Stimulated activated CD4-positive, alpha-beta T cell treated with anti-CD3 and anti-CD28 coated beads, Interleukin-12 subunit alpha, Interleukin-12 subunit beta, amount 100 ng/mL, for 24 hours (primary cell): ENCODE data around the gene CAMK2N2.
A peak's percentile ranks its signal among the peaks of the same experiment; 100 is the strongest.
"Not testable (repeated sequence)": the region's sequence is repeated elsewhere in the genome, so short reads cannot be mapped to it uniquely, and the experiment has no call there.

Source experiments
- DNase-seq, 2 experiments: peaks; one replicate each; pipeline ENCODE4 v3.0.0-alpha.2; 2020; ENCODE audit warnings: low read depth in 2 of 2

CAMK2N2 gene

DNA sequence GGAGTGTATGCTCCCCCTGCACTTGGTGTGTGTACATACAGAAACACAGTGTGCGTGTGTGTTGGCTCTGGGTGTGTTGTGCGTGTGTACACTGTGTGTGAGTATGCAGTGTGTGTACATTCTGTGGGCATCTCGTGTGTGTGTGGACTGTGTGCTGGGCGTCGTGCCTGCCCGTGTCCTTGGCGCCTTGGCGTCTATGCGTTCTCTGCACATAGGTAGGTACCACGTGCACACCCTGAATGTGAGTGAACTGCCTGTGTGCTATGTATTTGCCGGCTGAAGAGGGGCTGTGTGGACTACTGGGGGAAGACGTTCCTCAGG lies 14.0 kb upstream of the CAMK2N2 start:
- DNase-seq, result no peak

DNA sequence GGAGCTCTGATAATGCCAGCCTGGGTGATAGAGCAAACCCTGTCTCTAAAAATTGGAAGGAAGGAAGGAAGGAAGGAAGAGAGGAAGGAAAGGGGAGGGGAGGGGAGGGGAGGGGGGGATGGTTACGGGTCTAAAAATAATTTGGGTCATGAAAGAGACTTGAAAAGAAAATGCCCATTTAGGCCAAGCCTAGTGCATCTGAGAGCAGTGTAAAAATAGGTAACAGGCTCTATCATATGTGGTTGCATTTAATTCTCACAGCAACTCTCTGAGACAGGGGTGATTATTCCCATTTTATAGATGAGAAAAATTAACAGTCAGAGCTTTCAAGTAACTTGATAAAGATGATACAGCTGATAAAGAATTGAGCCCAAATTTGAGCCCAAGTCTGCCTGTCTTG lies 10.9 kb upstream of the CAMK2N2 start:
- DNase-seq, result no peak

DNA sequence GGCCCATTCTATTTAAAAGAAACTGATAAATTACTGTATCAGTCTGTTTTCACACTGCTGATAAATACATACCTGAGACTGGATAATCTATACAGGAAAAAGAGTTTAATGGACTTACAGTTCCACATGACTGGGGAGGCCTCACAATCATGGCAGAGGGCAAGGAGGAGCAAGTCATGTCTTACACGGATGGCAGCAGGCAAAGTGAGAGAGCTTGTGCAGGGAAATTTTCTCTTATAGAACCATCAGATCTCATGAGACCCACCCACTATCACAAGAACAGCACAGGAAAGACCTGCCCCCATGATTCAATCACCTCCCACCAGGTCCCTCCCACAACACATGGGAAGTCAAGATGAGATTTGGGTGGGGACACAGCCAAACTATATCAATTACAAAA lies 5.9 kb upstream of the CAMK2N2 start:
- not testable (repeated sequence) for DNase-seq

DNA sequence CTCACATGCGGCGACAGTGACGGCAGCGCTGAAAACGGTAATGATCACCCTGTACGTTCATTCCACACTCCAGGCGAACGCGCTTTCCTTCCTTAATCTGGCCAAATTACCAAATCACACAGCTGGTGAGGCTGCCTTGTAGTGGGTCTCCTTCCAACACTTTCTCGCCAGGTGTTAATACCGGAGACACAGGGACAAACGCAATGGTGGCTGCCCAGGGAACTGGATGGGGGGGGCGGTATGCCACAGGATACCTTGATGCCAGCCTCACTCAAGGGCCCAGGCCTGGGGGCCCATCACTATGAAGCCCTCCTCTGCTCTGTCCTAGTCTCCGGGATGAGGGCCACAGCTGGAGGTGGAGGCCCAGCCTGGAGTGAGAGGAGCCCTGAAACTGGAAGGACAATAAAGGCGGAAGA lies 1.4 kb upstream of the CAMK2N2 start:
- no peak for DNase-seq

DNA sequence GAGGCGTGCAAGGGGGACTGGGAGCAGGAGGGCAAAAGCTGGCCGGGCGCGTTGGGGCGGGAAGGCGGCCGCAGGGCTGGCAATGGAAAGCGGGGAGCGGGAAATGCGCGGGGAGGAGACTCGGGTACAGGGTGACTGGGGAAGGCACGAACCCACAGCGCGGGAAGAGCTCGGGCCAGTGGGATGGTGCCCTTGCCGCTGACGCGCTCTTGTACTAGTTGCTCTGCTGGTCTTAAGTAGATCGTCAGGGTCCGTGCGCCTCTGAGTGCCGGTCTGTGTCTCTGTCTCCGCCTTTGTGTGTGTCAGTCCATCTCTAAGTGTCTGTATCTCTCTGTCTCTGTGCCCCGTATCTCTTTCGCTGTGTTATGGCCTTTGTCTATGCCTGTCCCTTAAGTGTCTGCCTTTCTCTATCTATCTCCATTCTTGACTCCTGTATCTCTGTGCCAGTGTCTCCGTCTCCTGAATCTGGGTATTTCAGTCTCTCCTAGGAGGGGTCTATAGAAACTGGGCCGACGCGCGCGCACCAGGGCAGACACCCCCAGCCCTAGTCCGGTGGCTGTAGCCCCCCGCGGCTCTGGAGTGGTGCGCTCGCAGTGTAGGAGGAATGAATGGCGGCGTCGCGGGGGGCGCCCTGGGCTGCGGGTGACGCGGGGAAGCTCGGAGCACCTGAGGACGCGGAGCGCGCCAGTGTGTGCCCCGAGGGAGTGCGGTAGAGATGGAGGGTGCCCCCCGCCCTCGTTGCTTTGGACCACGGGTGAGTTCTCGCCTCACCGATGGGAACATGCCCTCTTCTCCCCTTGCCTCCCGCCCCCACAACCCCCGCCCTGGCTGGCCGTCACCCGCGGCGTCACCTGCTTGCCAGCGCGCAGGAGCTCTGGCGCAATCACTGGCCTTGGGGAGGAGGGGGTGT lies 756 bp upstream of the CAMK2N2 start:
- DNase-seq, result no peak

DNA sequence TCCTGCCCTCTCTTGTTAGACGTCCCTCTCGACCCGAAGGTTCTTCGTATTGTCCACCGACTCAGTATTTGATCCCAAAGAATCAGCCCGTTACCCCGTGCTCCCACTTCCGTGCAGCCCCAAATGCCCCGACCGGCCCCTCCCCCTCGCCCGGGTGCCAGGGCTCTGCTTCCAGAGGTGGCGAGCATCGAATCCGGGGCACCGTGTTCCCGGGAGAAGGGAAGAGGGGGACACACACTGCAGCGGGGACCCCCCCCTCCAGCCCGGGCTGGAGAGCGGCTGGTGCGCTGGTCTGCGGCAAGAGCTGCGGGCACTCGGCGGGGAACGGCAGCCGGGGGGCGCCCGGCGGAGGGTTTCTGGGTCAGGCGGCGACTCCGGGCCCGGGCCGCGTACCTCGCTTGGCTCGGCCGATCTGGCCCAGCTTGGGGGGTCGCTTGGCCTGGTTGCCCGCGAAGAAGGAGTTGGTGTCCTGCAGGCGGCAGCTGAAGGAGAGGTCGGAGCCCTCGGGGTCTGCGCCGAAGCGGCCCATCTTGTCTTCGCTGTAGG lies 556 bp downstream of the CAMK2N2 start:
- DNase-seq, result no peak

DNA sequence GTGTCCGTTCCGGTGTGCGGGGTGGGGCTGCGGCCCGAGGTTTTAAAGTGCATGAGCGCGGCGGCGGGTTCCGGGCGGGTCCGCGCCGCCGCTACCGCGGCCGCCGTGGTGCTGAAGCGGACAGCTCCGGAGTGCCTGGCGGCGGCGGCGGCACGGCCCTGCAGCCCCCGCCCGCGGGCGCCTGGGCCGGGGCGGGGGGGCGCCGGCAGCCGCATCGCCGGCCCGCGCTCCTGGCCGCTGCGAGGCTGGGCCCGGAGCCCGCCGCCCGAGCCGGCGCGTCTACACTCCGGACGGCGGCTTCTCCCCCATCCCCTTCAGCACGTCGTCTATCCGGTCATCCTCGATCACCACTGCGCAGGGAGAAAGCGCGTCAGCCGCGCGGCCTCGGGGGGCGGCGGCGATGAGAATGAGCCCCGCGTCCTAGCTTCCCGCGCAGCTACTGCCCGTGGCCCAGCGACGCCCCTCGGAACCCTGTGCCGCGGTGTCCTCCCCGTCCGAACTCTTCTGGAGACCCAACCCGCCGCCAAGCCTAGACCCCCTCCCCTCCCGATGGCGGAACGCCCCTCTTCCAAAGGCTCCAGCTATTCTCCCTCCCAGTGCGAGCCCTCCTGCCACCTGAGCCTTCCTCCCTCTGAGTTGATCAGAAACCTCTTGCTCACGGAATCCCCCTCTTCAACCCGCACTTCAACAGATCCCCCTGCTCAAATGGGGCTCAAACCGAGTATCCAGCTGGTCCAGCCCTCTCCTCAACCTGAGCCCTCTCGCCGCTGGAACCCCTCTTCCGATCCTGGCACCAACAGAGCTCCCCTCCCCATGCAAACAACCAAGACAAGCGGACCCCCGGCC lies 1.3 kb downstream of the CAMK2N2 start:
- no peak for DNase-seq

DNA sequence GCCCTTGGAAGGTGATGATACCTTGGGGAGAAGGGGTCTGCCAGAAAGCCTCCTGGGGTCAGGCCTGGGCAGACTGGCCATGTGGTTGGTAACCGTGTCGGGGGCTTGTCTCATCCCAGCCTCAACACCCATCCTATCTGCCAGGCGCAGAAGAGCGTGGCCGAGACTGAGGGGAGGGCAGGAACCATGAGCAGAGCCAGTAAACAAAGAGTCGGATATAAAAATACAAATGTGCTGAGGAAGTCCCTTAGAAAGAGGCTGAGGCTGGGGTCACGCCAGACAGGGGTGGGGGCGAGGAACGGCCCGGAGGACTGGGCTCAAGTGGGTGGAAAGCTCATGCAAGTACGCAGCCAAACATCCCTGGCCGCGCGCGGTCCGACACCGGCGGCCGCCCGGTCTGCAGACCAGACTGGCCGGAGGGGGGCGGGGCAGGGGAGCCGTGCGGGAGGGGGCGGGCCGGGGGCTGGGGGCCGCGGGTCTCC lies 1.9 kb downstream of the CAMK2N2 start:
- DNase-seq, result no peak

DNA sequence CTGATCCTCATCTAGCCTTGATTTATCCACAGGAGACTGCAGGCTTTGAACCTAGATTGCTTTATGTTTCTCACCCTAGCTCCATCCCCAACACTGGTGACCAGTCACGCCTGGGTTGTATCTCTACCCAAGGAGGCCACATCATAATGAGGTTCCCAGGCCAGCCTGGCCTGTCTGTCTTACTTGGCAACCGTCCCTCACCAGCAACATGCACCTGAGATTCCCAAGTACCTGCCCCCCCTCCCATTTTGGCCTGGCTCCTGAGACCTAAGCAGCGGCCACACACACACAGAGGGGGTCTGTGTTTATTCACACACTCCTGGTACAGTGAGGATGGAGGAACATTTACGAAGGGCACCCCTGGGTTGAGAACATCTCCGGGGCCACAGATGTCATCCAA lies 2.4 kb downstream of the CAMK2N2 start:
- DNase-seq, result no peak

DNA sequence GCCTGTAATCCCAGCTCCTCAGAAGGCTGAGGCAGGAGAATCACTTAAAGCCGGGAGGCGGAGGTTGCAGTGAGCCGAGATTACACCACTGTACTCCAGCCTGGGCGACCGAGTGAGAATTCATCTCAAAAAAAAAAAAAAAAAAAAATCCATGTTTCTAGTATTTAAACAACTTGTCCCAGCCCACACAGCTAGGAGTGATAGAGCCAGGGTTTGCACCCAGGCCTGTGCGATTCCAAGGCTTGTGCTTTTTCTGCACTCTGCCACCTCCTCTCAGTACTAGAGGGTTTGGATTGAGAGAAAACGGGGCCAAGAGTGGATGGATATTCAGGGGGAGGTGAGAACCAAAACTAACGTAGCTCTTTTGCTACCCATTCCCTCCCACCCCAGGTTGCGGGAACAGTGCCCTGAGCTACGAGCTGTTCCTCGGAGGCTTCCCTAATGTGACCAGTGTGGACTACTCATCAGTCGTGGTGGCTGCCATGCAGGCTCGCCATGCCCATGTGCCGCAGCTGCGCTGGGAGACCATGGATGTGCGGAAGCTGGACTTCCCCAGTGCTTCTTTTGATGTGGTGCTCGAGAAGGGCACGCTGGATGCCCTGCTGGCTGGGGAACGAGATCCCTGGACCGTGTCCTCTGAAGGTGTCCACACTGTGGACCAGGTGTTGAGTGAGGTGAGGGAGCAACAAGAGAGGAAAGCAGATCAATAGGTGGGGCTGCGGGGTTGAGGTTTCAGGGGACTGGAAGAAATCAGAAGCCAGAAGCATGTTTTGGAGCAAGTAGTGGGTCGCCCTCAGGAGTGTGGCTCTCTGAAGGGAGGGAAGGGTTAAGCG lies 4.1 kb downstream of the CAMK2N2 start:
- DNase-seq, result no peak

DNA sequence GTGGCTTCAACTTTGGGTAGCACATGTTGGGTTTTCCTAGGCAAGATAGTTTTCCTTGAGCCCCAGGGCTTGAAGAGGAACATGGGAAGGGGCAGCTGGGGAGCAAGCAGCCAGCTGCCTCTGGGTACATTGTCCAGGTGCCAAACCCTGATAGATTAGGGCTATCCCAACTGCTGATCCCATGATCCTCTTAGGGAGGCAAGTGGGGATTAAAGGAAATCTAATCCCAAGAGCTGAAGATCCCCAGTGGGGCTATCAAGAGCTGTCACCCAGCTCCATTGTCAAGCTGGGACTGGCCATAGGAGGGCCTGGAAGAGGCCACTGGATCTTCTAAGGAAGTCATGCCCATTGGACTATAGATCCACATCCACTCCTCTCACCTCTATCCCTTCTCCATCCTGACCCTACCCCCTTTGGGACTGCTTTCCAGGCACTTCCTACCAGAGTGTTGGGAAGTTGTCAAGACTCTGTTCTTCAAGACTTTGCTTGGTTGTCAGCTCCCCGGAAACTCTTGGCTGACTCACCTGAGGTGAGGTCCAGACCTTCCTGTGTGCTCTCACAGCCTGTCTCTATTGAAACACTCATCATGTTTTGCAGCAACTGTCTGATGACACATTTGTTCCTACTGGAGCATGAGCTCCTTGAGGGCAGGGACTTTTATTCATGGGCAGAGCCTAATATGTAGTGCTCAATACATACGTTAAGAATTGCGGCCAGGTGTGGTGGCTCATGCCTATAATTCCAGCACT lies 5.9 kb downstream of the CAMK2N2 start:
- DNase-seq, result no peak

DNA sequence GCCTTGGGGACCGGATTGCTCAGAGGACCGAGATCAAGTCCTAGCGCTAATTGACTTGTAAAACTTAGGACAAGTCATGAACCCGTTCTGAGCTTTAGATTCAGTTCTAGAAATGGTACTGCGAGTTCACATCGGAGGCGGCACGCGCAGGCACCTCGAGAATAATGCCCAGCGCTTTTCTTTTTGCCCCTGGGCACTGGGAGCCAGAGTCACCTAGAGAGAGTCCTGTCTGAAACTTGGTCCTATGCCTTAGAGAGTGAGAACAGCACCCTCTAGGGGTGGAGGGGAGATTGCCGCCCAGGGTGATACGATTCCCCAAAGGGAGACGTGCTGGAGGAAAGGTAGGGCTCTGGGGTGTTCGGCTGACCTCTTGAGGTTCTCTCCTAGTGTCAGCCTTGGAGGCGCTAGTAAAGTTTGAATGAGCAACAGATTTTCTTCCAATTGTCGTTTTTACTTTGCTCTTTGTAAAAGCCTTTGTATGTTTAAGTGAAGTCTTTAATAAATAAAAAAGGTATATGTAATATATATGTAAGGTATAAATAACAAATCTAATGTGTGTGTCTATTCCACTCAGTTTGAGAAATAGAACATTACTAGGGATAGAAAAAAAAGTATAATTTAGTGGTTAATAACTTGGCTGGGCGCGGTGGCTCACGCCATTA lies 11.1 kb downstream of the CAMK2N2 start:
- peak; percentile 76 to 94 for DNase-seq

DNA sequence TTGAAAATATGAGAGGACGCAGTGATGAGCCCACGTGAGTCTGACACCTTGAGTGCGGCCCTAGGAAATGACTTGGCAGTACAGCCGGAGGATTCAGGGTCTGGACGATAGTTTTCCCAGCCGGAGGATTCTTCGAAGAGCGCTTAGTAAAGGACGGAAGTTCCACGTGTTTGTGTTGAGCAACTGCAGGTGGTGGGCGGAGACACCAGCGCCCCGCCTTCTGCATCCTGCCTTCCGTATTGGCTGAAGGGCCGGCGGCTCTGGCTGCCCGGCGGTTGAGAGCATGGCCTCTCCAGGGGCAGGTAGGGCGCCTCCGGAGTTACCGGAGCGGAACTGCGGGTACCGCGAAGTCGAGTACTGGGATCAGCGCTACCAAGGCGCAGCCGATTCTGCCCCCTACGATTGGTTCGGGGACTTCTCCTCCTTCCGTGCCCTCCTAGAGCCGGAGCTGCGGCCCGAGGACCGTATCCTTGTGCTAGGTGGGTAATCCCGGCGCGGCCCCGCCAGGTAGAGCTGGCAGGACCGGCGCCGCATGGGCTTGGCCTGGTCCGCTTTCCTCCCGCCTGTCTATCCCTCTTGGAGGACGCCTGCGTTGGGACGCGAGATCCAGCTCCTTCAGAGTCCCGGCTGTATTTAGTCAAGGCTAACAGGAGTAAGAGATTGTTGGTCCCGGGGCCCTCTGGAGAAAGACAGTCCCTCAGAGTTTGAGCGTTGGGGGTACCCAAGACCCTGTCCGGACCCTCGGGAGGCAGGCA lies 11.8 kb downstream of the CAMK2N2 start, which contains the start of gene EEF1AKMT4:
TSS of gene EEF1AKMT4 (plus strand) at position 261 of the 755 bp plus-strand sequence. CDS start at position 284, 23 bp downstream.
- peak; percentile 91 to 94 for DNase-seq

DNA sequence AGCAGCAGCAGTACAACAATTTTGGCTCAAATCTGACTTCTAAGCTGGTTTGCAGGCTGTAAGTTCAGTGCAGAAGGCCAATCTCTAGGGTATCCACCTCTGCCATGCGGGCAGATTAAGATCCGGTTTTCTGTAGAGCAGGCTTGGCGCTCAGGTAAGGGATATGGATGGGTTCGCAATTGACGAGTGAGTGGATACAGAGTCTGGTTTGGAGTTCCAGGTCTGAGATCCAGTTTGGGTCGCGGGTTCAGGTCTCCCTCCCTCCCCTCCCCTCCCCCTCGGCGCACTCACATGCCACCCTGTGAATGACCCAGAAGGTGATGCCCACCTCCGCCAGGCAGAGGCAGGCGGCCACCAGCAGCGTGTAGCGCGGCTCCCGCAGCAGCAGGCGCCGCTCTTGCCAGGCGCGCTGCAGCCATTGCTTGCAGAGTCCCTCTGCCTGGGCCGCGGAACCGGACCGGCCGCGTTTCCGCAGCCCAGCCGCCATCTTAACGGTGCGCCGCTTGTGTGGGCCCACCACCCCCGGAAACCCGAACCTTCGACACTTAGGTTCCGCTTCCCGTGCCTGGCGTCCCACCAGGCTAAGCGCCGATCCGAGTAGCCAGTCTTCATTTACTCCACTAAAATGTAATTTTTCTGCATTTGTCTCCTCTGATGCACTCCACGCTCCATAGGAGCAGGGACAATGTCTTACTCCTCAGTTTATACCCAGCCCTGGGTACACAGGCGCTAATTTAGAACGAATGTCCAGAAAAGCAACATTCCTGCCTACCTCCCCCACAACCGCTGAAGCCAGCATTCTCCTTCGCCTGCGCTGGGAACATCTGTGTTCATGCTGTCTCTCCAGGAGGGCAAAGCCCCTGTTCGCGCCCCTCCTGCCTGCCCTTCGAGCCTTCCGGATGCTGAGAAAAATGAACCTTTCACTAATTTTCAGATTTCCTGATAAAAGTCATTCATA lies 12.6 kb downstream of the CAMK2N2 start, which contains the start of gene ALG3:
TSS of gene ALG3 (minus strand) at position 509 of the 958 bp plus-strand sequence. CDS start at position 487, 22 bp downstream.
- peak; percentile 75 to 86 for DNase-seq

DNA sequence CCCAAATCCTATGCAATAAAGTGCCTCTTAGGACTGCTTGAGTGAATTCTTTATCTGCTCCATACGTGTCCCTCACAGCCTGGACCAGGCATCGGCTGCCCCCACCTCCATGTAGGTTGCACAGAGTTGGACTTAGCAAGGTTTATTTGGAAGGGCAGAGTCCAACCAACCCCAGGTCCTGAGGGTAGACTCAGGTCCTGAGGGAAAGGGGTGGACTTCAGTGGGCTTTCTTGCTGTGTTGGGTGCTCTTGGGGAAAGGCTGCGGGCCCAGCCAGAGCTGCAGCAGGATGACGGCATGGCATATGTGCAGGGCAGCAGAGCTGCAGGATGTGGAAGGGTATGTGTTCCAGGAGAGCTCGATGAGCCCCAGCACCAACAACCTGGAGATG lies 19.1 kb downstream of the CAMK2N2 start:
- DNase-seq, result no peak

DNA sequence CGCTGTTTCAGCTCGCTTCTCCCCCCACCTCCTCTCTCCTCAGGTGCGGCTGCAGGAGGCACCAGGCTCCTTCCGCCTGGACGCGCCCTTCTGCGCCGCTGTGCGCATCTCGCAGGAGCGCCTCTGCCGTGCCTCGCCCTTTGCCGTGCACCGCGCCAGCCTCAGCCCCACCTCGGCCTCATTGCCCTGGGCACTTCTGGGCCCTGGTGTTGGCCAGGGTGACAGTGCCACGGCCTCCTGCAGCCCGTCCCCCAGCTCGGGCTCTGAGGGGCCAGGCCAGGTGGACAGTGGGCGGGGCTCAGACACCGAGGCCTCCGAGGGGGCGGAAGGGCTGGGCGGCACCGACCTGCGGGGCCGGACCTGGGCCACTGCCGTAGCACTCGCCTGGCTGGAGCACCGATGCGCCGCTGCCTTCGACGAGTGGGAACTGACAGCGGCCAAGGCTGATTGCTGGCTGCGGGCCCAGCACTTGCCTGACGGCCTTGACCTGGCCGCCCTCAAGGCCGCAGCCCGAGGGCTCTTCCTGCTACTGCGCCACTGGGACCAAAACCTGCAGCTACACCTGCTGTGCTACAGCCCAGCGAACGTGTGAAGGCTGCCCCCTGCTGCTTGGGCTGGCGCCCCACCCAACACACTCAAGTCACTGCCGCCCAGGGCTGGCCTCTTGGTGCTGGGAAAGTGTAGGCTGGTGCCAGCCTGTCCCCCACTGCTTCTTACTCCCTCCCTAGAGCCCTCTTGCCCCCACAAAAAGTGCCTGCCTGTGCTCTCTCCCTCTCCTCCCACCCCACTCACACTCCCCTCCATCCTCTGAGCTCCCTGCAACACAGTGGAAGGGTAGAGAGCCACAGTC lies 19.7 kb downstream of the CAMK2N2 start:
- no peak for DNase-seq

DNA sequence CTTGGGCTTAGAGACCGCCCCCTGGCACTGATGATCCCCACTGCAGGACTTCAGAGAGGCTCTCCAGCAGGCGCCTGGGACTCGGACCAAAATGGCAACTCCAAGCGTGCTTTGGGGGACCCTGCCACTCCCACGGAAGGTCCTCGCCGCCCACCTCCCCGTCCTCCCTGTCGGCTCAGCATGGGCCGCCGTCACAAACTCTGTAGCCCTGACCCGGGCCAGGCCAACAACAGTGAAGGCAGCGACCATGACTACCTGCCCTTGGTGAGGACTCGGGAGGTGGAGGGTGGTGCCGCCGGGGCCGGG lies 20.3 kb downstream of the CAMK2N2 start:
- no peak for DNase-seq
